Measurements from ENCODE around the gene FFAR1.

- no peak for TF ChIP-seq POLR2A (IDR thresholded peaks at IDR 0.05)
- TF ChIP-seq, protein P1, sequence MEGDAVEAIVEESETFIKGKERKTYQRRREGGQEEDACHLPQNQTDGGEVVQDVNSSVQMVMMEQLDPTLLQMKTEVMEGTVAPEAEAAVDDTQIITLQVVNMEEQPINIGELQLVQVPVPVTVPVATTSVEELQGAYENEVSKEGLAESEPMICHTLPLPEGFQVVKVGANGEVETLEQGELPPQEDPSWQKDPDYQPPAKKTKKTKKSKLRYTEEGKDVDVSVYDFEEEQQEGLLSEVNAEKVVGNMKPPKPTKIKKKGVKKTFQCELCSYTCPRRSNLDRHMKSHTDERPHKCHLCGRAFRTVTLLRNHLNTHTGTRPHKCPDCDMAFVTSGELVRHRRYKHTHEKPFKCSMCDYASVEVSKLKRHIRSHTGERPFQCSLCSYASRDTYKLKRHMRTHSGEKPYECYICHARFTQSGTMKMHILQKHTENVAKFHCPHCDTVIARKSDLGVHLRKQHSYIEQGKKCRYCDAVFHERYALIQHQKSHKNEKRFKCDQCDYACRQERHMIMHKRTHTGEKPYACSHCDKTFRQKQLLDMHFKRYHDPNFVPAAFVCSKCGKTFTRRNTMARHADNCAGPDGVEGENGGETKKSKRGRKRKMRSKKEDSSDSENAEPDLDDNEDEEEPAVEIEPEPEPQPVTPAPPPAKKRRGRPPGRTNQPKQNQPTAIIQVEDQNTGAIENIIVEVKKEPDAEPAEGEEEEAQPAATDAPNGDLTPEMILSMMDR (IDR thresholded peaks at IDR 0.05), result no peak
These were observed 3.1 kb upstream of the FFAR1 start for GRCh38 chr19:35344511-35345031.

All from ovary (tissue), 3 donors.